OCI-LY1 (cell line): ENCODE results near the gene ELAVL1.

ENCODE experiments used
- H2AFZ ChIP-seq: fragments of 200-600 bp; sonication (generic), shearing (Covaris generic); 2 replicates; pipeline ENCODE4 v1.6.0; 2014; ENCODE audit warnings: antibody characterized with exemption, mild to moderate bottlenecking, low read length
- H3F3A ChIP-seq: fragments of 200-600 bp; sonication (generic), shearing (Covaris generic); 2 replicates; pipeline ENCODE4 v1.6.0; 2014; ENCODE audit warnings: mild to moderate bottlenecking, antibody characterized with exemption, low read length, moderate library complexity; ENCODE audit not compliant: insufficient read depth
- H3K27ac ChIP-seq: fragments of 200-600 bp; sonication (generic); 2 replicates; pipeline ENCODE4 v1.5.1; 2014; ENCODE audit warnings: low read length, mixed run types, mild to moderate bottlenecking, low read depth; ENCODE audit not compliant: poor library complexity, severe bottlenecking
- H3K27me3 ChIP-seq: fragments of 200-600 bp; sonication (generic); 2 replicates; pipeline ENCODE4 v1.6.0; 2014; ENCODE audit warnings: antibody characterized with exemption, mild to moderate bottlenecking, low read length, moderate library complexity; ENCODE audit not compliant: insufficient read depth
- H3K36me3 ChIP-seq: fragments of 200-600 bp; sonication (generic); 2 replicates; pipeline ENCODE4 v1.6.1; 2014; ENCODE audit warnings: mild to moderate bottlenecking, antibody characterized with exemption, low read length, moderate library complexity, mixed read lengths; ENCODE audit not compliant: insufficient read depth
- H3K4me1 ChIP-seq: fragments of 200-600 bp; sonication (generic); 2 replicates; pipeline ENCODE4 v1.5.1; 2014; ENCODE audit warnings: mild to moderate bottlenecking, low read length, moderate library complexity; ENCODE audit not compliant: insufficient read depth, severe bottlenecking
- H3K4me2 ChIP-seq: fragments of 200-600 bp; sonication (generic), shearing (Covaris generic); 2 replicates; pipeline ENCODE4 v1.6.1; 2014; ENCODE audit warnings: low read length
- H3K4me3 ChIP-seq: fragments of 200-600 bp; sonication (generic); 2 replicates; pipeline ENCODE4 v1.5.1; 2014; ENCODE audit warnings: low read length, low read depth, mild to moderate bottlenecking, mixed read lengths; ENCODE audit not compliant: poor library complexity, severe bottlenecking
- H3K79me2 ChIP-seq: fragments of 200-600 bp; shearing (Covaris generic); 2 replicates; pipeline ENCODE4 v1.6.1; 2016; ENCODE audit warnings: mixed run types, low read length, mixed read lengths; ENCODE audit not compliant: insufficient read depth
- H3K9ac ChIP-seq: fragments of 200-600 bp; sonication (generic), shearing (Covaris generic); 2 replicates; pipeline ENCODE4 v1.6.1; 2014; ENCODE audit warnings: mild to moderate bottlenecking, low read length, mixed read lengths
- H3K9me2 ChIP-seq: fragments of 200-600 bp; sonication (generic), shearing (Covaris generic); 2 replicates; pipeline ENCODE4 v1.6.1; 2014; ENCODE audit warnings: low read depth, mild to moderate bottlenecking, low read length, mixed read lengths
- H3K9me3 ChIP-seq: fragments of 200-600 bp; shearing (Covaris generic); 2 replicates; pipeline ENCODE4 v1.6.1; 2014; ENCODE audit warnings: low read length, mixed read lengths
- H4K20me1 ChIP-seq: fragments of 200-600 bp; sonication (generic), shearing (Covaris generic); 2 replicates; pipeline ENCODE4 v1.6.0; 2016; ENCODE audit warnings: mild to moderate bottlenecking, low read length; ENCODE audit not compliant: insufficient read depth
- CTCF ChIP-seq: fragments of 200-600 bp; sonication (generic), shearing (Covaris generic); IDR thresholded peaks from 2 replicates; pipeline ENCODE4 v1.5.1; 2017; ENCODE audit warnings: mild to moderate bottlenecking, antibody characterized with exemption, low read length, moderate library complexity, mixed read lengths
- EZH2 ChIP-seq: fragments of 200-600 bp; sonication (generic), shearing (Covaris generic); IDR thresholded peaks from 2 replicates; pipeline ENCODE4 v1.8.0; 2017; ENCODE audit warnings: borderline replicate concordance, mixed run types, mild to moderate bottlenecking, antibody characterized with exemption, low read length, moderate library complexity, mixed read lengths

Gene ELAVL1

DNA sequence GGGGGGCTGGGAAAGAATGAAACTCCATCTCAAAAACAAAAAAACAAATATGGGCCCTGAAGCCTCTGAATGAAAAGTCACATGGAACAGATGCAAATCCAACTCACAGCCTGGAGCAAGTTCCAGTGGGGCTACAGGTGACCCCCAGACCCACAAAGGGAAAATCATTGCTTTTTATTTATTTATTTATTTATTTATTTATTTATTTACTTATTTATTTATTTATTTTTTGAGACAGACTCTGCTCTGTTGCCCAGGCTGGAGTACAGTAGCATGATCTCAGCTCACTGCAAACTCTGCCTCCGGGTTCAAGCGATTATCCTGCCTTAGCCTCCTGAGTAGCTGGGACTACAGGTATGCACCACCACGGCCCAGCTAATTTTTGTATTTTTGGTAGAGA lies 33.8 kb upstream of the ELAVL1 start:
- Histone ChIP-seq H3K27me3 (no peaks in the 10 kb centered on the region; the same call in 1 of the 2 replicates), H3K4me1 (no peaks in the 10 kb centered on the region), H3K9me3 (no peaks in the 10 kb centered on the region), H3K9me2 (no peaks in the 10 kb centered on the region), H2AFZ (no peak overlapping the region), H3K36me3 (no peaks in the 10 kb centered on the region), H3K27ac (no peak overlapping the region), H3K4me2 (no peak overlapping the region), H4K20me1 (no peaks in the 10 kb centered on the region), H3K9ac (no peak overlapping the region), H3F3A (no peaks in the 10 kb centered on the region), H3K4me3 (no peak overlapping the region), H3K79me2 (no peaks in the 10 kb centered on the region)
- no peak for TF ChIP-seq CTCF
- TF ChIP-seq EZH2 = no peak

DNA sequence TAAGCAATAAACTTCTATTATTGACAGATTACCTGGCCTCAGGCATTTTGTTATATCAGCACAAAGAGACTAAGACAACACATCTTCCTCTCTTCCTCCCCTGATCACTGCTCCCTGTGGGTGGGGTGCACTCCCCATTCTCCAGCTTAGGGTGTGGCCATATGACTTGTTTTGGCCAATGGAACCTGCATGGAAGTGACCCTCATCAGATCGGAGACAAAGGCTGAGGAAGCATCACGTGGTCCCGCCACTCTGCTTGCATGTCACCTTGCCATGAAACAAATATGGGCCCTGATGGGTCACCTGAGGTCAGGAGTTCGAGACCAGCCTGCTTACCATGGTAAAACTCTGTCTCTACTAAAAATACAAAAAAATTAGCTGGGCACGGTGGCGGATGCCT lies 33.4 kb upstream of the ELAVL1 start:
- Histone ChIP-seq H3K4me1 (no peaks in the 10 kb centered on the region), H3K4me2 (no peak overlapping the region), H3F3A (no peaks in the 10 kb centered on the region), H3K9me2 (no peaks in the 10 kb centered on the region), H3K79me2 (no peaks in the 10 kb centered on the region), H3K9ac (no peak overlapping the region), H3K9me3 (no peaks in the 10 kb centered on the region), H3K4me3 (no peak overlapping the region), H2AFZ (no peak overlapping the region), H3K36me3 (no peaks in the 10 kb centered on the region), H4K20me1 (no peaks in the 10 kb centered on the region), H3K27me3 (no peaks in the 10 kb centered on the region; the same call in 1 of the 2 replicates), H3K27ac (no peak overlapping the region)
- TF ChIP-seq EZH2 (no peak), CTCF (no peak)

- Histone ChIP-seq H3K9me3 (no peaks in the 10 kb centered on the region), H2AFZ (no peak overlapping the region), H3K79me2 (no peaks in the 10 kb centered on the region), H3F3A (no peaks in the 10 kb centered on the region), H3K36me3 (no peaks in the 10 kb centered on the region), H3K9me2 (no peaks in the 10 kb centered on the region), H3K4me1 (no peaks in the 10 kb centered on the region), H3K4me2 (no peak overlapping the region), H3K4me3 (no peak overlapping the region), H3K27ac (no peak overlapping the region), H4K20me1 (no peaks in the 10 kb centered on the region), H3K27me3 (no peaks in the 10 kb centered on the region; the same call in 1 of the 2 replicates), H3K9ac (no peak overlapping the region)
- TF ChIP-seq EZH2 = no peak
- TF ChIP-seq CTCF = no peak
Measured at GRCh38 chr19:8036434-8037099, 31.1 kb upstream of the ELAVL1 start.
